Activated CD4-positive, alpha-beta T cell treated with anti-CD3 and anti-CD28 coated beads, Interleukin-2, amount 50 U/mL, for 1 hour (primary cell): ENCODE data around the gene NFIC.

Experiments used
- DNase-seq: peaks from one replicate; pipeline ENCODE4 v3.0.0-alpha.2; 2020

The NFIC gene

GRCh38 chr19:3474010-3474409 is 107.6 kb downstream of the NFIC start:
- no peak for DNase-seq

- DNase-seq: no peak
These were observed 108.2 kb downstream of the NFIC start for GRCh38 chr19:3474614-3475013.

- no peak for DNase-seq
These were observed 109.1 kb downstream of the NFIC start for GRCh38 chr19:3475449-3475848.

- no peak for DNase-seq
These were observed 110.4 kb downstream of the NFIC start for GRCh38 chr19:3476830-3477229.

GRCh38 chr19:3477506-3477905 is 111.1 kb downstream of the NFIC start:
- DNase-seq: no peak

- DNase-seq: no peak
These were observed 111.6 kb downstream of the NFIC start for GRCh38 chr19:3477951-3478350.

- DNase-seq: no peak
These were observed 112.2 kb downstream of the NFIC start for GRCh38 chr19:3478409-3479176.

GRCh38 chr19:3479177-3479833 is 112.9 kb downstream of the NFIC start:
- peak; percentile 33 for DNase-seq

GRCh38 chr19:3479834-3480215 is 113.4 kb downstream of the NFIC start:
- DNase-seq: peak; percentile 23

- no peak for DNase-seq
These were observed 114.2 kb downstream of the NFIC start, which contains the start of gene SMIM24 for GRCh38 chr19:3480383-3481091. TSS of gene SMIM24 (minus strand) at chr19:3480525. CDS start at chr19:3480463, 62 bp downstream.

GRCh38 chr19:3481241-3482090 is 115.1 kb downstream of the NFIC start:
- DNase-seq: no peak

GRCh38 chr19:3482507-3483225 is 116.3 kb downstream of the NFIC start:
- no peak for DNase-seq

GRCh38 chr19:3483226-3483628 is 116.8 kb downstream of the NFIC start, which contains the start of gene SMIM44:
TSS of gene SMIM44 (minus strand) at chr19:3483441. CDS start at chr19:3483403, 38 bp downstream.
- no peak for DNase-seq

GRCh38 chr19:3491396-3492119 is 125.2 kb downstream of the NFIC start:
- DNase-seq: no peak

GRCh38 chr19:3492131-3492839 is 125.9 kb downstream of the NFIC start:
- DNase-seq: no peak

- no peak for DNase-seq
These were observed 126.5 kb downstream of the NFIC start for GRCh38 chr19:3492919-3493318.

- DNase-seq: no peak
These were observed 127.3 kb downstream of the NFIC start for GRCh38 chr19:3493651-3494050.

GRCh38 chr19:3494051-3494450 is 127.7 kb downstream of the NFIC start:
- peak; percentile 41 for DNase-seq

GRCh38 chr19:3494559-3494958 is 128.2 kb downstream of the NFIC start:
- DNase-seq: peak; percentile 48
